ENCODE results near the gene CNPY1. TPM values are rescaled to one million over a fixed set of nuclear protein-coding genes. Genes with fewer than 3 reads are reported as not detected.

The CNPY1 gene
- polyA plus RNA-seq, 2 of the 4 experiments (the other 2 are of a cell fraction): not detected

DNA sequence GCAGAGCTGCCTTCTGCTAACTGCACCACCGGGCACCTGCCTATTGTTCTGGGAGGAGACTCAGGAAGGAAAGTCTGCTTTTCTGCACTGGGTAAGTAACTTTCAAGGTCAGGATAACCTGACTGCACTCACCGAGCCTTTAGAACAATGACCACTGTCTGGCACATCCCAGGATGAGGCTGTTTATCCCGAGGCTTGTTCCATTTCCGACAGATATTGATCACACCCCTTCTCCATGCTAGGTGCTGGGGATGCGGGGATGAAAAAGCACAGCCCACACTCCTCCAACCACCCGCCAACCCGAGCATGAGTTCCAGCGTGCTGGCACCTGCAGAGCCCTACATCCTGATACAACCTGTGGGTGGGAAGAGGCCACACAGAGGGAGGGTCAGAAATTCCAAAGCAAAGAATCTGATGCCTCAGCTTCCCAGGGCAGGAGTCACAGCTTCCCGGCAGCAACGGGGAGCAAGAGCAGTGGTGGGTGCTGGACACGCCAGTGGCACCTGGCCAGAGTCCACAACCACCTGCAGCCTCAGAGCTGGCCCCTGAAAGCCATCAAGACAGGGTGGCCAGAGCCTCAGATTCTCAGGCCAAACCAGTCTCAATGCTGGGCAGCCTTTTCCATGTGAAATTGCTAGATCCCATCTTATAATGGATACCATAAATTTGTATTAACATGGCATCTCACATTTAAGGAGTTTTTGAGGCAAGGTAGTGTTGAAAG lies 34.9 kb upstream of the CNPY1 start:
- no peak for ATAC-seq
- TF ChIP-seq, protein P1, sequence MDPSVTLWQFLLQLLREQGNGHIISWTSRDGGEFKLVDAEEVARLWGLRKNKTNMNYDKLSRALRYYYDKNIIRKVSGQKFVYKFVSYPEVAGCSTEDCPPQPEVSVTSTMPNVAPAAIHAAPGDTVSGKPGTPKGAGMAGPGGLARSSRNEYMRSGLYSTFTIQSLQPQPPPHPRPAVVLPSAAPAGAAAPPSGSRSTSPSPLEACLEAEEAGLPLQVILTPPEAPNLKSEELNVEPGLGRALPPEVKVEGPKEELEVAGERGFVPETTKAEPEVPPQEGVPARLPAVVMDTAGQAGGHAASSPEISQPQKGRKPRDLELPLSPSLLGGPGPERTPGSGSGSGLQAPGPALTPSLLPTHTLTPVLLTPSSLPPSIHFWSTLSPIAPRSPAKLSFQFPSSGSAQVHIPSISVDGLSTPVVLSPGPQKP (IDR thresholded peaks at IDR 0.05; ENCODE audit: low read depth, low read length): no peak
- TF ChIP-seq ZC3H11A (IDR thresholded peaks at IDR 0.05): no peak
- no peak for TF ChIP-seq NFE2L2 (conservative IDR thresholded peaks at IDR 0.05; ENCODE audit: low read length)
- TF ChIP-seq EHF (CRISPR knock-in tag; IDR thresholded peaks at IDR 0.05): no peak
- TF ChIP-seq RFX5 (IDR thresholded peaks at IDR 0.05): no peak
- TF ChIP-seq MAFK (IDR thresholded peaks at IDR 0.05; ENCODE audit: partially characterized antibody): no peak
- TF ChIP-seq GATA3 (IDR thresholded peaks at IDR 0.05; ENCODE audit: borderline replicate concordance): no peak
- no peak for TF ChIP-seq SMC3 (IDR thresholded peaks at IDR 0.05)
- TF ChIP-seq HDAC2 (IDR thresholded peaks at IDR 0.05): no peak
- TF ChIP-seq, protein P2, sequence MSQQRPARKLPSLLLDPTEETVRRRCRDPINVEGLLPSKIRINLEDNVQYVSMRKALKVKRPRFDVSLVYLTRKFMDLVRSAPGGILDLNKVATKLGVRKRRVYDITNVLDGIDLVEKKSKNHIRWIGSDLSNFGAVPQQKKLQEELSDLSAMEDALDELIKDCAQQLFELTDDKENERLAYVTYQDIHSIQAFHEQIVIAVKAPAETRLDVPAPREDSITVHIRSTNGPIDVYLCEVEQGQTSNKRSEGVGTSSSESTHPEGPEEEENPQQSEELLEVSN (IDR thresholded peaks at IDR 0.05; ENCODE audit: borderline replicate concordance, low read depth): no peak
- TF ChIP-seq EHMT2 (IDR thresholded peaks at IDR 0.05; ENCODE audit: low read depth): no peak
- TF ChIP-seq KDM5A (IDR thresholded peaks at IDR 0.05): no peak
- no peak for TF ChIP-seq HOXB13 (CRISPR knock-in tag; IDR thresholded peaks at IDR 0.05; ENCODE audit: low read depth)
- no peak for TF ChIP-seq MAZ (IDR thresholded peaks at IDR 0.05; ENCODE audit: borderline replicate concordance, low read depth, low read length)
- TF ChIP-seq CTCF (IDR thresholded peaks at IDR 0.05): no peak
- TF ChIP-seq SREBF2 (IDR thresholded peaks at IDR 0.05): no peak
- TF ChIP-seq NR3C1 (IDR thresholded peaks at IDR 0.05): no peak
- no peak overlapping the region for H3K4me3 ChIP-seq
- DNase-seq (ENCODE audit: low read depth in 1 of 2, low spot score in 1 of 2): no peak
- CTCF ChIA-PET: no interaction called here
- 35% methylated on average over 11 of the region's 11 CpGs for WGBS (ENCODE audit: missing lambda C conversion rate)
- no peak for FAIRE-seq
- no peaks in the 10 kb centered on the region for H3K4me1 ChIP-seq
- POLR2A ChIA-PET: no interaction called here
- no peaks in the 10 kb centered on the region for H3K9me3 ChIP-seq
- H3K27ac ChIP-seq: no peak overlapping the region
- no peak overlapping the region for H3K4me2 ChIP-seq

- Histone ChIP-seq H3K27ac (no peak overlapping the region), H3K4me1 (no peaks in the 10 kb centered on the region), H3K9me3 (no peaks in the 10 kb centered on the region), H3K4me3 (no peak overlapping the region), H3K4me2 (no peak overlapping the region)
- no peak for FAIRE-seq
- ATAC-seq: no peak
- no peak for TF ChIP-seq PHF8 (IDR thresholded peaks at IDR 0.05; ENCODE audit: borderline replicate concordance, low read depth)
- no peak for TF ChIP-seq RFX5 (IDR thresholded peaks at IDR 0.05)
- TF ChIP-seq KDM1A (IDR thresholded peaks at IDR 0.05; ENCODE audit: low read depth): no peak
- TF ChIP-seq RCOR1 (IDR thresholded peaks at IDR 0.05; ENCODE audit: low read depth, low read length): no peak
- no peak for TF ChIP-seq NFE2L2 (conservative IDR thresholded peaks at IDR 0.05; ENCODE audit: low read length)
- no peak for TF ChIP-seq ZFP36 (IDR thresholded peaks at IDR 0.05; ENCODE audit: borderline replicate concordance, partially characterized antibody)
- TF ChIP-seq EP300 (IDR thresholded peaks at IDR 0.05): no peak
- TF ChIP-seq CBX2 (IDR thresholded peaks at IDR 0.05; ENCODE audit: borderline replicate concordance, low read depth): no peak
- no peak for TF ChIP-seq HDAC2 (IDR thresholded peaks at IDR 0.05)
- TF ChIP-seq ZSCAN20 (CRISPR knock-in tag; IDR thresholded peaks at IDR 0.05): no peak
- no peak for TF ChIP-seq MAX (IDR thresholded peaks at IDR 0.05)
- TF ChIP-seq, protein P1 (IDR thresholded peaks at IDR 0.05; ENCODE audit: low read depth, low read length): no peak
- no peak for TF ChIP-seq EHF (CRISPR knock-in tag; IDR thresholded peaks at IDR 0.05)
- no peak for TF ChIP-seq ATOH8 (CRISPR knock-in tag; IDR thresholded peaks at IDR 0.05; ENCODE audit: low read depth)
- TF ChIP-seq, protein P3, sequence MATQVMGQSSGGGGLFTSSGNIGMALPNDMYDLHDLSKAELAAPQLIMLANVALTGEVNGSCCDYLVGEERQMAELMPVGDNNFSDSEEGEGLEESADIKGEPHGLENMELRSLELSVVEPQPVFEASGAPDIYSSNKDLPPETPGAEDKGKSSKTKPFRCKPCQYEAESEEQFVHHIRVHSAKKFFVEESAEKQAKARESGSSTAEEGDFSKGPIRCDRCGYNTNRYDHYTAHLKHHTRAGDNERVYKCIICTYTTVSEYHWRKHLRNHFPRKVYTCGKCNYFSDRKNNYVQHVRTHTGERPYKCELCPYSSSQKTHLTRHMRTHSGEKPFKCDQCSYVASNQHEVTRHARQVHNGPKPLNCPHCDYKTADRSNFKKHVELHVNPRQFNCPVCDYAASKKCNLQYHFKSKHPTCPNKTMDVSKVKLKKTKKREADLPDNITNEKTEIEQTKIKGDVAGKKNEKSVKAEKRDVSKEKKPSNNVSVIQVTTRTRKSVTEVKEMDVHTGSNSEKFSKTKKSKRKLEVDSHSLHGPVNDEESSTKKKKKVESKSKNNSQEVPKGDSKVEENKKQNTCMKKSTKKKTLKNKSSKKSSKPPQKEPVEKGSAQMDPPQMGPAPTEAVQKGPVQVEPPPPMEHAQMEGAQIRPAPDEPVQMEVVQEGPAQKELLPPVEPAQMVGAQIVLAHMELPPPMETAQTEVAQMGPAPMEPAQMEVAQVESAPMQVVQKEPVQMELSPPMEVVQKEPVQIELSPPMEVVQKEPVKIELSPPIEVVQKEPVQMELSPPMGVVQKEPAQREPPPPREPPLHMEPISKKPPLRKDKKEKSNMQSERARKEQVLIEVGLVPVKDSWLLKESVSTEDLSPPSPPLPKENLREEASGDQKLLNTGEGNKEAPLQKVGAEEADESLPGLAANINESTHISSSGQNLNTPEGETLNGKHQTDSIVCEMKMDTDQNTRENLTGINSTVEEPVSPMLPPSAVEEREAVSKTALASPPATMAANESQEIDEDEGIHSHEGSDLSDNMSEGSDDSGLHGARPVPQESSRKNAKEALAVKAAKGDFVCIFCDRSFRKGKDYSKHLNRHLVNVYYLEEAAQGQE (IDR thresholded peaks at IDR 0.05): no peak
- TF ChIP-seq RAD21 (conservative IDR thresholded peaks at IDR 0.05 in 1 of 2, IDR thresholded peaks at IDR 0.05 in 1 of 2): no peak
- ChIA-PET POLR2A (no interaction called here), CTCF (interaction anchor here (0.9 kb wide), 1 partner anchor 12 kb away, joined by 3 read pairs; no protein-coding TSS in a partner anchor)
- 0% methylated on average over 3 of the region's 3 CpGs for WGBS (ENCODE audit: missing lambda C conversion rate)
- no peak for DNase-seq (ENCODE audit: low read depth in 1 of 2, low spot score in 1 of 2)
Observed at GRCh38 chr7:155580367-155580766, 34.0 kb upstream of the CNPY1 start.
